GM12878 (cell line): ENCODE measurements around the gene COPRS.

Experiments used
- BACH1 ChIP-seq: fragments of 450-650 bp; IDR thresholded peaks from 2 replicates; pipeline ENCODE4 v1.6.1; 2017; ENCODE audit warnings: mild to moderate bottlenecking, borderline replicate concordance
- EZH2 ChIP-seq: IDR thresholded peaks from 2 replicates; pipeline ENCODE4 v1.6.1; 2012; ENCODE audit warnings: low read depth, mild to moderate bottlenecking, control low read depth, inconsistent platforms, low read length, borderline replicate concordance; ENCODE audit not compliant: control insufficient read depth

GRCh38 chr17:31882571-31882970 is 23.5 kb upstream of the COPRS start:
- no peak for TF ChIP-seq BACH1
- no peak for TF ChIP-seq EZH2
